GM20000 (cell line): ENCODE measurements around the gene PKD1L1.

Experiments
- DNase-seq: peaks from one replicate; pipeline ENCODE4 v3.0.0; 2012; ENCODE audit warnings: low spot score
- TF ChIP-seq, protein P1 (sequence below): IDR thresholded peaks from 2 replicates; pipeline ENCODE4 v1.5.1; 2012; ENCODE audit warnings: mild to moderate bottlenecking, control low read depth; ENCODE audit errors: extremely low read depth, missing control alignments

The PKD1L1 gene

DNA sequence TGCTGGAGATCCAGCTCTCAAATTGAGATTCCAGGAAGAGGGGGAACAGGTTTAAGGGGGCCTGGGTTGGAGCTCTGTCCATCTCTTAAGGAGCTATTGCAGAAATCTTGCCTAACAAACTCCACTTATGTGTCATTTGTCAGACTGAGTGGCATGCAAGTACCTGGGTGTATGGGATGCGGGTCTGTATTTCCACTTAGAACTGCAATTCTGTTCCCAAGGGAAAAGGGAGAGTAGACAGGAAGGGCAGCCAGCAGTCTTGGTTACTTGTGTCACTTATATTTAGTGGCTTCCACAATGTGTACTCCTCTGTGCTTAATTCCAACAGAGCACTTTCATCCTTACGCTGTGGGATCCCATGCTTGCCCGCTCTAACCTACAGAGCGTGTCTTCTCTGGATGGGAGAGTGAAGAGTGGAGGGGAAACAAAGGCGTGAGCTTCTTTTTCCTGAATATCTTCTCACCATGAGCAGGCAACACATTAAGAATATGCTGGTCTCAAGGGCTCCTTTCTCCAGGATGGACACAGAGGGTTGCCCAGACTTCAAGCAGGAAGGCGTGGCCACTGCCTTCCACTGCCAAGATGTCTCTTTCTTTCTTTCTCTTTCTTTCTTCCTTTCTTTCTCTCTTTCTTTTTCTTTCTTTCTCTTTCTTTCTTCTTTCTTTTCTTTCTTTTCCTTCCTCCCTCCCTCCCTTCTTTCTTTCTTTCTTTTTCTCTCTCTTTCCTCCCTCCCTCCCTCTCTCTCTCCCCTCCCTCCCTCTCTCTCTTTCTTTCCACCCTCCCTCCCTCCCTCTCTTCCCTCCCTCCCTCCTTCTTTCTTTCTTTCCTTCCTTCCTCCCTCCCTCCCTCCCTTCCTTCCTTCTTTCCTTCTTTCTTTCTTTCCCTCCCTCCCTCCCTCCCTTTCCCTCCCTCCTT lies 212.6 kb downstream of the PKD1L1 start:
- DNase-seq = no peak
- TF ChIP-seq, protein P1, sequence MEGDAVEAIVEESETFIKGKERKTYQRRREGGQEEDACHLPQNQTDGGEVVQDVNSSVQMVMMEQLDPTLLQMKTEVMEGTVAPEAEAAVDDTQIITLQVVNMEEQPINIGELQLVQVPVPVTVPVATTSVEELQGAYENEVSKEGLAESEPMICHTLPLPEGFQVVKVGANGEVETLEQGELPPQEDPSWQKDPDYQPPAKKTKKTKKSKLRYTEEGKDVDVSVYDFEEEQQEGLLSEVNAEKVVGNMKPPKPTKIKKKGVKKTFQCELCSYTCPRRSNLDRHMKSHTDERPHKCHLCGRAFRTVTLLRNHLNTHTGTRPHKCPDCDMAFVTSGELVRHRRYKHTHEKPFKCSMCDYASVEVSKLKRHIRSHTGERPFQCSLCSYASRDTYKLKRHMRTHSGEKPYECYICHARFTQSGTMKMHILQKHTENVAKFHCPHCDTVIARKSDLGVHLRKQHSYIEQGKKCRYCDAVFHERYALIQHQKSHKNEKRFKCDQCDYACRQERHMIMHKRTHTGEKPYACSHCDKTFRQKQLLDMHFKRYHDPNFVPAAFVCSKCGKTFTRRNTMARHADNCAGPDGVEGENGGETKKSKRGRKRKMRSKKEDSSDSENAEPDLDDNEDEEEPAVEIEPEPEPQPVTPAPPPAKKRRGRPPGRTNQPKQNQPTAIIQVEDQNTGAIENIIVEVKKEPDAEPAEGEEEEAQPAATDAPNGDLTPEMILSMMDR = no peak

DNA sequence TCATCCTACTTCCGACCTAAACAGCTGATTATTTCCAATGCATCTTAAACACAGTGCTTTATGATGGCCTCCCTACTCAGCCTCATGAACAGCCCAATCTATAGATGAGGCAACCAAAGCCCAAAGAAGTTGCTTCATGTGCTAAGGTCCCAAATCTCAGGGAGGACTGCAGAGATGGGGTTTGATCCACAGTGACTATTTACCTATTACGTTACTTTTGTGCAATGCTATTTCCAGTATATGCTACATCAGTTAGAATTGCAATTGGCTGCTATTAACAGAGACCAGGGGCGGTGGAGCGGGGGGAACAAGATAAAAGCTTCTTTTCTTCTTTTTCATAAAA lies 213.3 kb downstream of the PKD1L1 start:
- DNase-seq = no peak
- TF ChIP-seq, protein P1 = no peak

DNA sequence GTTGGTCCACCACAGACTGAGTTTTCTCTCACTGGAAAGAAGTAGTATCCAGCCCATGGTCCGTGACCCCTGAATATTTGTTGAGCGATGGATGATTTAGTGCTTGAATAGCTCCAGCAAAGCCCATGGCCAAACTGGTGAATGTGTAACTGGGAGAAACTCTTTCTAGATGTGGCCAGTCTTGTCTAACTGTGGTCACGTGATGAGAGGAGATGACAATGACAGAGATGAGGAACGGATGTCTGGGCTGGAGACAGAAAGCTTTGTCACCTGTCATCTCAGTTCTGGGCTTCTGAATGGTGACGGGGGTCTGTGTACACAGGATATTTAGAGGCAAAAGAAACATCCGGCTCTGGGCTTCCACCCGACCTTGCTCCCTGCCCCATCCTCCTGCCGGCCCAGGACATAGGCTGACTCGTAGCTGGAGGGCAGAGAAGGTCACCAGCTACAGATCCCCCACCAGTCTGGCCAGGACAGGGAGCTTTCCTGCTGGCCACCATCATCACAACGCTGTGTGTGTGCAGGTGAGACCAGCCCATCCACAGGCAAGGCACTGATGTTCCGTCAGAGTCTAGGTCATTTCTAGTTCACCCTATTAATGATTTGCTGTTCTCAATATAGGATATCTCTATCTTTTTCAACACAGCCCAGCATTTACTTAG lies 213.8 kb downstream of the PKD1L1 start:
- DNase-seq = no peak
- TF ChIP-seq, protein P1 = no peak

DNA sequence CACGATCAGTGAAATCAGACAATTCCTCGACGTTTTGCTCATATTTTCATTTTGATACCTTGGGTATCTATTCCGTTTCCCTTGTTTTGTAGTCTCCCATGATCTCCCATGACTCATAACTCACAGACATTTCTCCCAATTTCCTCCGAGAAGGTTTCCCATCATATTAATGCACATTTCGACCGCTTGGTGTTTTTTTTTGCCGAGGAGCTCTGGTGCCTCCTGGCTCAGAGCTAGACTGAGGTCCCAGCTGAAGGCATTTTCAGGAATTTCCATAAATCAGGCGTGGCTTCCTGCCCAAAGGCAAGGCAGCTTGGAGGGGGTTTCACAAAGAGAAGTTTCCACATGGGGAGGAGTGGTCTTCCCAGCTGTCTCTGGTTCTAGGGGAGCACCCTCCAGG lies 218.1 kb downstream of the PKD1L1 start:
- TF ChIP-seq, protein P1 = no peak
- no peak for DNase-seq

DNA sequence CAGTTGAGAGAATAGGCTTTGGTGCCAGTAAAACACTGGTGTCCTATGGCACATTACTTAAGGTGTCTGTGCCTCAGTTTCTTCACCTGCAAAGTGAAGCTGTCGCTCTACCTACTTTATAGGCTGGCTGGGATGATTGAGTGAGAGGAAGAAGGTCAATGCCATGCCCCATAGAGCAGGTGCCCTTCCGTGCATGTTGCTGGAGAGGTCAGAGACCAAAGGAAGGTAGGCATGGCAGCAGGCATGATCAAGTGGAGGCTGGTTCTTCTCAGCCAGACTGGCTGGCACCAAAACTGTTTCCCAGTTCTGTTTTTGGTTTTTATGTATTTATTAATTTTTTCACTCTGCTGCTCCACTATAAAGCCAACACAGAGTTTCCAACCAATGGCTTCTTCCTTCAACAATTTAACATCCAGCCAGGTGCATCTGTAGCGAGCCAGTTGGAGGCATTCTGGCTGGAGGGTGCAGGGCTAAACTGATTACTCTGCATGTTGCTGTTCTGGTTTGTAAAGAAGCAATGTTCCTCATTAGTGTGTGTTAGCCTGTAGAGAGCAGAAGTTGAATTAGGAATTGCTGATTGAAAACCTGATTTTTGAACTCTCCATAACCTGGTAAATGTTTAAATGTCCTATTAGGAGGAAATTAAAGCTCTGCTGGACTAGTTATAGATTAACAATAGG lies 222.1 kb downstream of the PKD1L1 start:
- DNase-seq = no peak
- TF ChIP-seq, protein P1 = no peak

DNA sequence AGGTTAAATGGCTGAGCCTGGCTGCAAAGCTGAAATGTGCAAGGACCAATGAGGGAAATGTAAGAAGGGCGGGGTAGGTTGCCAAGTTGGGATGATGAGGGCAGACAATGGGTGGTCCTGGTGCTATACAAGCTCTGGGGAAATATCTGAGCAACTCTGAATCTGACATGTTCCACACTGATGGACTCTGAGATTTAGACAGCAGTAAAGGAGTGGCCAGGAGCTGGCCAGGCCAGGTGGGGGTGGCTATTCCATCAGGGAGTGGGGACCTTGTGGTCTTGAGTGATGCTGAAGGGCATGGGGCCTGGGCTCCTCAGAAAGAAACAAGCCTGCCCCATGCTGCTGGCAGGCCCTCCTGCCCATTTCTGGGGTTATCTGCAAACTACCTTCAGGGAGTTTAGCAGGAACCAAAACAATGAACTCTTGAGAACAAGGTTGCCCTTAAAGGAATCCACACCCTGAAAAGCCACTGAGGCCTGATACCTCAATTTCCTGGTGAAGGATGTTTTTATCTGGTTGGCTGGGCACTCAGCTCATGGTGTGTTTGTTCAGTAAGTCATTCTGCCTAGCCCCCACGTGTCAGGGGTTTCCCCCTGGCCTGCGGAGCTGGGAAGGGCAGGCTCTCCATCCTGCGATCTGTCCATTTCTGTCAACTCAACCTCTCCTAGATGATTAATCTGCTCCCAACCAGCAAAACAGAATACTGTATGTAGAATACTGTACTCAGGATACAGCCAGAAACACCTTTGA lies 223.1 kb downstream of the PKD1L1 start:
- DNase-seq = no peak

More for the DNA sequence above, 223.1 kb downstream of the PKD1L1 start:
- TF ChIP-seq, protein P1 = no peak
